Left colon (tissue), 2 donors: ENCODE measurements around the gene ZNF438. TPM values are rescaled to one million over a fixed set of nuclear protein-coding genes. Genes with fewer than 3 reads are reported as not detected.
"Not testable (repeated sequence)": the region's sequence is repeated elsewhere in the genome, so short reads cannot be mapped to it uniquely, and the experiment has no call there.

Experiments used
- ATAC-seq: fragments of 200-7000 bp; cut with Tn5 transposase; one replicate; pipeline ENCODE4 v1.9.1; 2020; ENCODE audit warnings: mild to moderate bottlenecking, moderate library complexity
- DNase-seq, 2 donors: peaks; one replicate each; pipeline ENCODE4 v3.0.0-alpha.2; 2020
- intact Hi-C, 2 donors: fragments of 100-400 bp; cut with DNase I in 1 of 2; cut with micrococcal nuclease in 1 of 2; formaldehyde crosslinking; loops; one replicate each; pipeline versions ENCODE4 v1.11.2 to v1.14.0; 2022; cut with DNase I, micrococcal nuclease
- total RNA-seq, 2 donors: library from RNA; stranded (reverse); fragmentation: NEBNext Ultra II Directional; extraction: Animal tissue kit (Norgen Biotek cat#: 25700); gene quantifications; one replicate each; pipeline ENCODE4 v1.2.1, GENCODE V29; 2021
- donor health status: DM: no; HTN: no; CAD: no.
- donor health status: DM: yes; HTN: yes; CAD: no.

Gene ZNF438
- total RNA-seq, 2 donors from 2014 or later: 3.8 to 6.5 TPM

DNA sequence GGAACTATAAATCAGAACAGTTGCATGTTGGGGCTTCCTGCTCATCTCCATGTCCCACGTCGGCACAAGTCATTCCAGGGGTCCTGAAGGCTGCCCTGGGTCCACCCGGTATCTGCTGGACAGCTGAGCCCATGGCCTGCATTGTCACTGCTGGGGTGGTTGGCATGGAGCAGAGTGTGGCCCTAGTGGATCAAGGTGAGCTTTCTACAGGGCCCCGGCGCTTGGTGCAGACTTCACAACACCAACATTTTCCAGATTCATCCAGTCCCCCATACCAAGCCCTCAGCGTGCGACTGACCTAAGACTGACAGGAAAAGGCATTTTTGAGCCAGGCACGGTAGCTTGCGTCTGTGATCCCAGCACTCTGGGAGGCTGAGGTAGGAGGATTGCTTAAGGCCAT, 226.6 kb downstream of the ZNF438 start:
- DNase-seq: no peak
- intact Hi-C loops: no loop called here
- no peak for ATAC-seq

DNA sequence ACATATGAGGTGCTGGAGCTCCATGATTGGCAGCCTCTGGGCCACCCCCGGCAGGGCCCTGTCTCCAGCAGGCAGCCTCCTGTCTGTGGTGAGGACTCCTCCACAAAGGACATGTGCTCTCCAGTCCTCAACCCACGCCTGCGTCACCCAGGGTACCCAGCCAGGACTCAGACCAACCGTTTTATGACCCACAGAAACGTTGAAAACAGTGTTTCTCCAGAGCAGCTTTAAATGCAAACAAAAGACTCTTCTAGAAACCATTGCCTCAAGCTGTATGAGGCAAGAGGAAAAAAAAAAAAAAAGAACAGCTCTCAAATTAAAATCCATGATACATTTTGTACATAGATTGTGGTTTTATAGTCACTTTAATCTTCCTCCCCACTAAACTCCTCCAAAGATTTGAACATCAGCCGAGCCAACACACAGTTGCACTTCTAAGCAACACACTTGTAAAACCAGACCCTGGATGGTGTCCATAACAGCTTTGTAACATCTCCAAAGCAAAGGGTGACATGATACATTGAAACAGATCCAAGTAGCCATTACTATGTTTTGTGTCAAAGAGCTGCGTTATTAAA, 227.1 kb downstream of the ZNF438 start:
- peak; percentile 20 for ATAC-seq
- intact Hi-C loops: no loop called here

DNA sequence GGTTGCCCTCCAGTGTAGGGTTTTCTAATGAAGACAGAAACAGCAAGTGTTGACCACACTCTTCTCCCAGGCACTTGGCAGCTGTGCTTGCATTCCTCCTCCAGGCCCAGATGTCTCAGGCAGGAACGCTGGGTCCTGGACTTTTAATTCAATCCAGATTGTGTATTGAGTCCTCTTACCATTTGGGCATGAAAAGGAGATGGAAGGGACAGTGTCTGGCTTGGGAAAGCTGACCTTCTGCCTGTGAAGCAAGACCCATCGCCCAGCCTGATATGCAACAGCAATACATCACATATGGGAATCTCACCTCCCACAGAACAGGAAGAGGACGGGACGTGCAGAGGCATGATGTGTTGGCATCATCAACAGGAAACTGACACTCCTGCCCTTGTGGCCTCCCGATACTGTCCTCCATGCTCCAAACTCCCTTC, 227.8 kb downstream of the ZNF438 start:
- intact Hi-C loops: no loop called here
- DNase-seq (no peak), ATAC-seq (no peak)

More for the DNA sequence above, 227.1 kb downstream of the ZNF438 start:
- peak in 1 of 2 donors; percentile 64 for DNase-seq

DNA sequence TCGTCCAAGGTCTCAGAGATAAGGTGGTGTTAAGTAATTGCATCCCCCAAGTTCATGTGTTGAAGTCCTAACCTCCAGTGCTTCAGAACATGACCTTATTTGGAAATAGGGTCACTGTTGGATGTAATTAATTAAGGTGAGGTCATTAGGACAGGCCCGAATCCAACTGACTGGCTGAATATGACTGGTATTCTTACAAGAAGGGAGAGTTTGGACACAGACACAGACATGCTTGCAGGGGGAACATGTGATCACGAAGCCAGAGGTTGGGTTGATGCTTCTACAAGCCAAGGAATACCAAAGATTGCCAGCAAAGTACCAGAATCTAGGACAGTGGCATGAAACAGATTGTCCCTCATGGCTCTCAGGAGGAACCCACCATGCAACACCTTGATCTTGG, 228.6 kb downstream of the ZNF438 start:
- intact Hi-C loops: no loop called here
- no peak for ATAC-seq
- DNase-seq: no peak

DNA sequence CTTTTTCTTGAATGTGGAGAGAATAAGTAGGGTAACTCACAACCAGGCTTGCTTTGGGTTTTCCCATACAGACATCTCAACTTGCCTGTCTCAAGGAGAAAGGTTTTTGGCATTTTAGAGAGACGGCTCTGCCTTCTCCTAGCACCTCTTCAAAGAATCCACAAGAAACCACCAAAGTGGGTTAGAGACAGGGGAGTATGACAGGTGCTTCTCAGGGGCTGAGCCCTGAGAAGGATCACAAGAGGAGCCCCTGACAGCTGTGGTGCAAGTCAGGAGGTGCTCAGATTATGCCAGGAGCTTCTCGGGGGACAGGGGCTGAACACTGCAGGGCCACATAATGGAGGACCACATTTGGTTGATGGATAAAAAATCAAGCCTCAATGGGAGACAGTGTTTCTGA, 231.3 kb downstream of the ZNF438 start:
- intact Hi-C loops: no loop called here
- no peak for DNase-seq
- ATAC-seq: no peak

DNA sequence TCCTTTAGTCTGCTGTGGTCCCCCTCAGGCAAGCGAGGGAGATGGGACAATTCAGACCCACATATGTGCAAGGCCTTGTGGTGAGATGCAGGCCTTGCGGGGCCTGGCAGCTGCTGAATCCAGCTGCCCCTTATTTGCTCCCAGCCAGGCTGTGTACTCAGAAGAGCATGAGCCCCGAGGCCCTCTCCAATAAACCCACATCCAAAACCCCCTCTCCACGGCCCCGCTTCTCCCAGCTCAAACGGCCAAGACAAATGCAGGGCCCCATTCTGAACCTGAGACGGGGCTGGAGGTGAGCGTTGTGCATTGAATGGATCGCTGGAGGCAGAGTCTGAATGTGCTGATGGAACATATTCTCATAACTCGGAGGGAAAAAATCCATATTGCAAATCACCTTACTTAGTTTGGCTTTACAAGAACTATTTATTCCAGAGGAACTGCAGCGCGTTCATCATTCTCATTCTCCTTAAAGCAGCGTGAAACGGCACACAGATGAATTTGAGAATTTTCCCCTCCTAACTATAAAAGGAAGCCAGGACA, 232.9 kb downstream of the ZNF438 start:
- ATAC-seq: no peak
- intact Hi-C loops: no loop called here
- no peak for DNase-seq

DNA sequence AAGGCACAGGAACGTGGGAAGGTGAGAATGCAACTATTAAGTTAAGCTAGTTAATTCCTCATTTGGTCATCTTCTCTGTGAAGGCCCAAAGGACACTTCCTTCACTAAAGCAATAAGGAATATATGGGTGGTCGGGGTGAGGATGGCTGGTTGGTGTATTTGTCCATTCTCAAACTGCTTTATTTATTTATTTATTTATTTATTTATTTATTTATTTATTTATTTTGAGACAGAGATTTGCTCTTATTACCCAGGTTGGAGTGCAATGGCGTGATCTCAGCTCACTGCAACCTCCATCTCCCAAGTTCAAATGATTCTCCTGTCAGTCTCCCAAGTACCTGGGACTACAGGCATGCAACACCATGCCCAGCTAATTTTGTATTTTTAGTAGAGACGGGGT, 236.6 kb downstream of the ZNF438 start:
- ATAC-seq, intact Hi-C loops: not testable (repeated sequence)

More for the DNA sequence above, 236.6 kb downstream of the ZNF438 start:
- DNase-seq: not testable (repeated sequence)
